ENCODE data around the gene AVP. TPM values are rescaled to one million over a fixed set of nuclear protein-coding genes. Genes with fewer than 3 reads are reported as not detected.
"Not testable (repeated sequence)": the region's sequence is repeated elsewhere in the genome, so short reads cannot be mapped to it uniquely, and the experiment has no call there.

The AVP gene
- total RNA-seq, 2 donors from 2014 or later, result not detected

DNA sequence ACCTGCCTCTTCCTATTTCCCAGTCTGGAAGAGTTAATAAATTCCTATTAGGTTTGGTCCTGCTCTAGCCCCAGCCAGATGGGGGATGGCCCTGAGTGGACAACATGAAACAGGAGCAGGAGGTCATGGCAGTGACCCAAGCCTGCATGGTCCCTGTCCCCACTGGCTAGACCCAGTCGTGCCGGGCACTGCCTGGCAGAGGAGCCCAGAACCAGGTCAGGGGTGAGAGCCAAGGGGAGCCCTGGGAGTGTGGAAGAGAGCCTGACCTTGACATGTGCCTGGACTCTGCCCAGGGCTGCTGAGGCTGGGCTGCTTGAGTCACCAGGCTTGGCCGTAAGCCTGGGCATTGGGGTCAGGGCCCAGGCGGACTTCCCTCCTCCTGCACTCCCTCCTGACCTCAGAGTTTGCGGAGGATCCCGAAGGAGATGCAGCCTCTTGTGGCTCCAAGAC, 3.6 kb downstream of the AVP start:
- Histone ChIP-seq H3K9me3 (no peaks in the 10 kb centered on the region), H3K27ac (no peak overlapping the region), H3K36me3 (no peaks in the 10 kb centered on the region), H3K4me3 (no peak overlapping the region), H3K27me3 (replicated peaks; ENCODE audit: insufficient read depth) (peaks cover 12% of the 10 kb centered on the region), H3K4me1 (ENCODE audit: control insufficient read depth in 1 of 2, low read depth in 2 of 2) (peaks cover 3 to 27% of the 10 kb centered on the region in 2 donors)
- no peak for ATAC-seq (ENCODE audit: insufficient number of reproducible peaks, low FRiP score, low read depth)
- TF ChIP-seq, protein P1, sequence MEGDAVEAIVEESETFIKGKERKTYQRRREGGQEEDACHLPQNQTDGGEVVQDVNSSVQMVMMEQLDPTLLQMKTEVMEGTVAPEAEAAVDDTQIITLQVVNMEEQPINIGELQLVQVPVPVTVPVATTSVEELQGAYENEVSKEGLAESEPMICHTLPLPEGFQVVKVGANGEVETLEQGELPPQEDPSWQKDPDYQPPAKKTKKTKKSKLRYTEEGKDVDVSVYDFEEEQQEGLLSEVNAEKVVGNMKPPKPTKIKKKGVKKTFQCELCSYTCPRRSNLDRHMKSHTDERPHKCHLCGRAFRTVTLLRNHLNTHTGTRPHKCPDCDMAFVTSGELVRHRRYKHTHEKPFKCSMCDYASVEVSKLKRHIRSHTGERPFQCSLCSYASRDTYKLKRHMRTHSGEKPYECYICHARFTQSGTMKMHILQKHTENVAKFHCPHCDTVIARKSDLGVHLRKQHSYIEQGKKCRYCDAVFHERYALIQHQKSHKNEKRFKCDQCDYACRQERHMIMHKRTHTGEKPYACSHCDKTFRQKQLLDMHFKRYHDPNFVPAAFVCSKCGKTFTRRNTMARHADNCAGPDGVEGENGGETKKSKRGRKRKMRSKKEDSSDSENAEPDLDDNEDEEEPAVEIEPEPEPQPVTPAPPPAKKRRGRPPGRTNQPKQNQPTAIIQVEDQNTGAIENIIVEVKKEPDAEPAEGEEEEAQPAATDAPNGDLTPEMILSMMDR (IDR thresholded peaks at IDR 0.05), result no peak
- DNase-seq (ENCODE audit: low spot score), result no peak

DNA sequence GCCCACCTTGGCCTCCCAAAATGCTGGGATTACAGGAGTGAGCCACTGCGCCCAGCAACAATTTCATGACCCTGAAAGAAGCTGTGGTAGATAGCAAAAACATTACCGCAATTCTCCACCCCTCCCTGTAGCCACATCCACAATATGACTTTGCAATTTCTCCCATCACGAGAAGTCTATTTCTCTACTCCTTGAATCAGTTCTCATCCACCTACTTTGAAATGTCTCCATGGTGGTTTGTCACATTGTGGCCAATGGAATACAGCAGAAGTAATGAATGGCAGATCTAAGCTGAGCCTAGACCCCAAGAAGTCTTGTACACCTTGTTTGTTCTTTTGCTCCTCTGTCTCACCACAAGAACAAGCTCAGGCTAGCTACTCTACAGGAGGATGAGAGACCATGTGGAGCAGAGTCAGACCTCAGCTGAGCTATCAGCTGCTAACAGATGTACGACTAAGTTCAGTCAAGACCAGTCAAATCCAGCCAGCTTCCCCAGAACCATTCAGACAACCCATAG, 6.8 kb downstream of the AVP start:
- ATAC-seq (ENCODE audit: insufficient number of reproducible peaks, low FRiP score, low read depth), result no peak
- Histone ChIP-seq H3K4me1 (ENCODE audit: control insufficient read depth in 1 of 2, low read depth in 2 of 2) (peaks cover 3 to 18% of the 10 kb centered on the region in 2 donors), H3K36me3 (no peaks in the 10 kb centered on the region), H3K9me3 (no peaks in the 10 kb centered on the region), H3K27me3 (replicated peaks; ENCODE audit: insufficient read depth) (peaks cover 4% of the 10 kb centered on the region), H3K27ac (no peak overlapping the region), H3K4me3 (no peak overlapping the region)
- DNase-seq (ENCODE audit: low spot score), result no peak
- TF ChIP-seq, protein P1 (IDR thresholded peaks at IDR 0.05), result no peak

DNA sequence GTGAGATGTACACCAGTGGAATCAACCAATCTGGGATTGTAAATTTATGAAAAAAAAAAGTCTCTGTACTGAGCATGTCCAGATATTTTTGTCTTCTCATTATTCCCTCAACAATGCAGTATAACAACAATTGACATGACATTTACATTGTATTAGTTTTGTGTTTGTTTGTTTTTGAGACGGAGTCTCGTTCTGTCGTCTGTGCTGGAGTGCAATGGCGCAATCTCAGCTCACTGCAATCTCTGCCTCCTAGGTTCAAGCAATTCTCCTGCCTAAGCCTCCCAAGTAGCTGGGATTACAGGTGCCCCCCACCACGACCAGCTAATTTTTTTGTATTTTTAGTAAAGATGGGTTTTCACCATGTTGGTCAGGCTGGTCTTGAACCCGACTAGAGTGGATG, 9.2 kb downstream of the AVP start:
- H3K9me3 ChIP-seq; H3K27me3 ChIP-seq (replicated peaks; ENCODE audit: insufficient read depth); H3K4me1 ChIP-seq (ENCODE audit: control insufficient read depth in 1 of 2, low read depth in 2 of 2); H3K4me3 ChIP-seq; H3K36me3 ChIP-seq; ATAC-seq (ENCODE audit: insufficient number of reproducible peaks, low FRiP score, low read depth); DNase-seq (ENCODE audit: low spot score); H3K27ac ChIP-seq: not testable (repeated sequence)

DNA sequence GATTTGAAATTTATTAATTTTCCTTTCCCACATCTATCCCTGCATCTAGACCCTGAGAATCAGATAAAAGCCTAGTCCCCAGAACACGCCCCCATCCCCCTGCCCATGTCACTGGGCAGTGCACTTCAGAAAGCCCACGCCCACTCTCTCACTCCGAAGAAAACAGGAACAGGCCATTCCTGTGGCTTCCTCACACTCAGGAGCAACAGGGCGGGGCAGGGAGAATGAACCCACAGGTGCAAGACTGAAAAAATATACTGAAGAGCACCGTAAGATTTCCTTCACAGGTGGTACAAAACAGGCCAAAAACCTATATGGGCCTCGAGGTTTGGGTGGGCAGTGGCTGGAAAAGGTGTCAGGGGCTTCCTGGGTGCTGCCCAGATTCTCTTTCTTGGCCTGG, 9.7 kb downstream of the AVP start:
- H3K27me3 ChIP-seq (replicated peaks; ENCODE audit: insufficient read depth), result peaks cover 6% of the 10 kb centered on the region

DNA sequence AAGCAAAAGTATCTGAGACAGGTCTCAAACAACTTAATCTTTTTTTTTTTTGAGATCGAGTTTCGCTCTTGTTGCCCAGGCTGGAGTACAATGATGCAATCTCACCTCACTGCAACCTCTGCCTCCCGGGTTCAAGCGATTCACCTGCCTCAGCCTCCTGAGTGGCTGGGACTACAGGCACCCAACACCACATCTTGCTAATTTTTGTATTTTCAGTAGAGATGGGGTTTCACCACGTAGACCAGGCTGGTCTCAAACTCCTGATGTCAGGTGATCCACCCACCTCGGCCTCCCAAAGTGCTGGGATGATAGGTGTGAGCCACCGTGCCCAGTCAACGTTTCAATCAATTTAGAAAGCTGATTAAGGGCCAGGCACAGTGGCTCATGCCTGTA, 11.3 kb downstream of the AVP start:
- not testable (repeated sequence) for H3K4me3 ChIP-seq; DNase-seq (ENCODE audit: low spot score); H3K9me3 ChIP-seq; H3K4me1 ChIP-seq (ENCODE audit: control insufficient read depth in 1 of 2, low read depth in 2 of 2); H3K36me3 ChIP-seq; ATAC-seq (ENCODE audit: insufficient number of reproducible peaks, low FRiP score, low read depth); H3K27ac ChIP-seq; H3K27me3 ChIP-seq (replicated peaks; ENCODE audit: insufficient read depth)

More for the DNA sequence above, 9.7 kb downstream of the AVP start:
- no peaks in the 10 kb centered on the region for H3K36me3 ChIP-seq
- TF ChIP-seq, protein P1 (IDR thresholded peaks at IDR 0.05), result no peak
- DNase-seq (ENCODE audit: low spot score) (no peak), ATAC-seq (ENCODE audit: insufficient number of reproducible peaks, low FRiP score, low read depth) (no peak)
- H3K4me1 ChIP-seq (ENCODE audit: control insufficient read depth in 1 of 2, low read depth in 2 of 2), result peaks cover 7 to 8% of the 10 kb centered on the region in 2 donors
- no peak overlapping the region for H3K4me3 ChIP-seq
- H3K9me3 ChIP-seq, result no peaks in the 10 kb centered on the region
- no peak overlapping the region for H3K27ac ChIP-seq

DNA sequence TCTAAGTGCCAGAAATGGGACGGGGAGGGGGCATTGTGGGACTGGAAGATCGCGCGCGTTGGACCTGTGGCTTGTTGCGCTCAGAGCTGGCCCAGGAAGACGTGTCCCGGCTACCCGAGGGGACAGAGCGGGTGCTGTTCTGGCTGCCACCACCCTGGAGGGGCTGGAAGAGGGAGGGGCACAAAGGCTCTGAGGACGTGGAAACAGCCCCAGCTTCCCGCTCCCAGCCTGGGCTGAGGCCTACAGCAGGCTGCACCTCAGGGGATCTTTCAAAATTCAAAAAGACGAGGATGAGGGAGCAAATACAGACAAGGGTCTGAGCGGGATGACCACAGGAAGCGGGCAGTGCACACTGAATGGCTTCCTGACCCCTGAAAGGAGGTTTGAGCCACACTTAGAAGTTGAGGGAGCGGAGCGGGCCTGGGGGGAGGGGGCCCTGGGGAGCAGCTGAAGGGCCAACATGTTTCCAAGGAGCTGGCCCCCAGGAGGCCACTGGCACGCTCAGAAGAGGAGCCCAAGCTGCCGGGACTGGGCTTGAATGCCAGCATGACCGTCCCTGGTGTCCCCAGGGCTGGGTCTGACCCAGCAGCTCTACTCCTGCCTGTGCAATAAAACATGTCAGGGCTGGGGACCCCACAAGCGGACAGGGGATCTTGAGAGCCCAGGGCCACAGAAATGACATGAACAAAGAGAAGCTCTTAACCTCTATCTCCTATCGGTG, 11.8 kb downstream of the AVP start:
- ATAC-seq (ENCODE audit: insufficient number of reproducible peaks, low FRiP score, low read depth), result no peak
- peak overlapping the region; percentile 71 for H3K4me3 ChIP-seq
- peaks cover 7 to 8% of the 10 kb centered on the region in 2 donors for H3K4me1 ChIP-seq (ENCODE audit: control insufficient read depth in 1 of 2, low read depth in 2 of 2)
- H3K36me3 ChIP-seq, result no peaks in the 10 kb centered on the region
- H3K27me3 ChIP-seq (replicated peaks; ENCODE audit: insufficient read depth), result peaks cover 6% of the 10 kb centered on the region
- H3K9me3 ChIP-seq, result no peaks in the 10 kb centered on the region
- DNase-seq (ENCODE audit: low spot score), result no peak
- H3K27ac ChIP-seq, result no peak overlapping the region
- TF ChIP-seq, protein P1 (IDR thresholded peaks at IDR 0.05), result no peak
